ENCODE data around the gene LILRA6.

DNA sequence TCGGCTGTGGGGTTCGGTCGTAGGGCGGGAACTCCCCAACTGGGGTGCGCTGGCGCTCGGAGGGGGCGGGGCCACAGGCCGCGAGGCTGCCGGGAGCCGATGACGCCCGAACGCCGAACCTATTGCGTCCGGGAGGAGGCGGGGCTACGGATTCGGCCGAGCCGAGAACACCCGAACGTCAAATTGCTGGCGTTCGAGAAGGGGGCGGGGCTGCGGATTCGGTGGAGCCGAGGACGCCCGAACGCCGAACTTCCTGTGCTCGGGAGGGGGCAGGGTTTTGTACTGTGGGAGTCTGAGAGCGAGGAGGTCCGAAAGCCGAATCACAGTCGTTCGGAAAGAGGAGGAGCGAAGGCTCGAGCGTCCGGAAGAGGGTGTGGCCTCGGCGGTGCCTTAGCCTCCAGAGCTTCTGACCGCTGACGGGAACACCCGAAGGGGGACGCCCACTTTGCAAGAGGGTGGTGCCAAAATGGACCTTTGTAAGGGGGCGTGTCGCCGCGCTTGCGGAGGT, 52.0 kb downstream of the LILRA6 start:
- TF ChIP-seq, protein P1, sequence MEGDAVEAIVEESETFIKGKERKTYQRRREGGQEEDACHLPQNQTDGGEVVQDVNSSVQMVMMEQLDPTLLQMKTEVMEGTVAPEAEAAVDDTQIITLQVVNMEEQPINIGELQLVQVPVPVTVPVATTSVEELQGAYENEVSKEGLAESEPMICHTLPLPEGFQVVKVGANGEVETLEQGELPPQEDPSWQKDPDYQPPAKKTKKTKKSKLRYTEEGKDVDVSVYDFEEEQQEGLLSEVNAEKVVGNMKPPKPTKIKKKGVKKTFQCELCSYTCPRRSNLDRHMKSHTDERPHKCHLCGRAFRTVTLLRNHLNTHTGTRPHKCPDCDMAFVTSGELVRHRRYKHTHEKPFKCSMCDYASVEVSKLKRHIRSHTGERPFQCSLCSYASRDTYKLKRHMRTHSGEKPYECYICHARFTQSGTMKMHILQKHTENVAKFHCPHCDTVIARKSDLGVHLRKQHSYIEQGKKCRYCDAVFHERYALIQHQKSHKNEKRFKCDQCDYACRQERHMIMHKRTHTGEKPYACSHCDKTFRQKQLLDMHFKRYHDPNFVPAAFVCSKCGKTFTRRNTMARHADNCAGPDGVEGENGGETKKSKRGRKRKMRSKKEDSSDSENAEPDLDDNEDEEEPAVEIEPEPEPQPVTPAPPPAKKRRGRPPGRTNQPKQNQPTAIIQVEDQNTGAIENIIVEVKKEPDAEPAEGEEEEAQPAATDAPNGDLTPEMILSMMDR (IDR thresholded peaks at IDR 0.05; ENCODE audit: insufficient read depth, low read length, poor library complexity, severe bottlenecking) = no peak
- TF ChIP-seq EZH2phosphoT487 (conservative IDR thresholded peaks at IDR 0.05; ENCODE audit: low read length) = no peak
